Measurements from ENCODE around the gene GFRA3. TPM values are rescaled to one million over a fixed set of nuclear protein-coding genes. Genes with fewer than 3 reads are reported as not detected.
"Not testable (repeated sequence)": the region's sequence is repeated elsewhere in the genome, so short reads cannot be mapped to it uniquely, and the experiment has no call there.

GFRA3 gene
- total RNA-seq (2022), result 0.54 and 0.83 TPM in 2 replicates
- Bru-seq, nascent RNA, result percentile 23 among the genes with signal in this experiment
- BruChase-seq, experiment 1, labeled RNA remaining after a 6-hour chase, result percentile 32 among the genes with signal in this experiment
- BruChase-seq, experiment 2, labeled RNA remaining after a 2-hour chase, result percentile 37 among the genes with signal in this experiment
- long read RNA-seq, partial matches to known transcripts, result 1 of 2 reads
- long read RNA-seq, other reads (novel, unspliced or antisense), result 0 of 2 reads

- CTCF ChIA-PET, result no interaction called here
- intact Hi-C loops (cut with micrococcal nuclease; ENCODE audit: unreplicated experiment), result no loop called here
- no TSS peak for BruUV-seq (replicated peaks)
- Mint-ChIP-seq H3K36me3 (ENCODE audit: insufficient read depth, unreplicated experiment) (peaks cover 5% of the 10 kb centered on the region), H3K27ac (ENCODE audit: unreplicated experiment) (no peak within 1 kb of the TSS), H3K27me3 (ENCODE audit: unreplicated experiment) (peaks cover 35% of the 10 kb centered on the region), H3K9me3 (ENCODE audit: low read depth, unreplicated experiment) (no peaks in the 10 kb centered on the region), H3K4me3 (ENCODE audit: low read depth, unreplicated experiment) (peak within 1 kb of the TSS; percentile 56), H3K4me1 (ENCODE audit: low read depth, unreplicated experiment) (peaks cover 8% of the 10 kb centered on the region)
- DNase-seq, result peak; percentile 10
- TF ChIP-seq CTCF (IDR thresholded peaks at IDR 0.05; ENCODE audit: unreplicated experiment), result no peak
These were observed at the start of gene GFRA3 for GRCh38 chr5:138274189-138274853. Gene GFRA3 (minus strand): TSS chr5:138274621. CDS start chr5:138274424, 197 bp downstream.

DNA sequence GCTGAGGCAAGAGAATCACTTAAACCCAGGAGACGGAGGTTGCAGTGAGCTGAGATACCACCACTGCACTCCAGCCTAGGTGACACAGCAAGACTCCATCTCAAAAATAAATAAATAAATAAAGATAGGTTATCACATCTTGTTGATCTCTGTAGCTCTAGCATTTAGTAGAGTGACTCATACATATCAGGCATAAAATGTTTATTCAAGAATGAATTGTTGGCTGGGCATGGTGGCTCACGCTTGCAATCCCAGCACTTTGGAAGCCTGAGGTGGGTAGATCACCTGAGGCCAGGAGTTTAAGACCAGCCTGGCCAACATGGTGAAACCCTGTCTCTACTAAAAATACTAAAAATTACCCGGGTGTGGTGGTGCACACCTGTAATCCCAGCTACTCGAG is 43.8 kb upstream of the GFRA3 start:
- DNase-seq; intact Hi-C loops (cut with micrococcal nuclease; ENCODE audit: unreplicated experiment); H3K27me3 Mint-ChIP-seq (ENCODE audit: unreplicated experiment); H3K36me3 Mint-ChIP-seq (ENCODE audit: insufficient read depth, unreplicated experiment); H3K4me1 Mint-ChIP-seq (ENCODE audit: low read depth, unreplicated experiment); H3K9me3 Mint-ChIP-seq (ENCODE audit: low read depth, unreplicated experiment); H3K27ac Mint-ChIP-seq (ENCODE audit: unreplicated experiment); BruUV-seq (replicated peaks); H3K4me3 Mint-ChIP-seq (ENCODE audit: low read depth, unreplicated experiment): not testable (repeated sequence)
- CTCF ChIA-PET, result interaction anchor here (0.6 kb wide), 1 partner anchor 13 kb away, joined by 3 read pairs; no protein-coding TSS in a partner anchor

GRCh38 chr5:138316355-138316754 is 41.9 kb upstream of the GFRA3 start:
- no peaks in the 10 kb centered on the region for H3K36me3 Mint-ChIP-seq (ENCODE audit: insufficient read depth, unreplicated experiment)
- no peak overlapping the region for H3K27ac Mint-ChIP-seq (ENCODE audit: unreplicated experiment)
- no peak overlapping the region for H3K4me3 Mint-ChIP-seq (ENCODE audit: low read depth, unreplicated experiment)
- no peaks in the 10 kb centered on the region for H3K4me1 Mint-ChIP-seq (ENCODE audit: low read depth, unreplicated experiment)
- intact Hi-C loops (cut with micrococcal nuclease; ENCODE audit: unreplicated experiment), result no loop called here
- no TSS peak for BruUV-seq (replicated peaks)
- CTCF ChIA-PET, result interaction anchor here (1.5 kb wide), 1 partner anchor 36 kb away, joined by 4 read pairs; the partner anchor contains the start of gene KDM3B
- no peak for DNase-seq
- no peaks in the 10 kb centered on the region for H3K27me3 Mint-ChIP-seq (ENCODE audit: unreplicated experiment)
- TF ChIP-seq CTCF (IDR thresholded peaks at IDR 0.05; ENCODE audit: unreplicated experiment), result no peak
- no peaks in the 10 kb centered on the region for H3K9me3 Mint-ChIP-seq (ENCODE audit: low read depth, unreplicated experiment)

GRCh38 chr5:138315751-138316278 is 41.4 kb upstream of the GFRA3 start:
- intact Hi-C loops (cut with micrococcal nuclease; ENCODE audit: unreplicated experiment), result no loop called here

More at GRCh38 chr5:138315751-138316278, 41.4 kb upstream of the GFRA3 start:
- H3K27ac Mint-ChIP-seq (ENCODE audit: unreplicated experiment), result no peak overlapping the region
- H3K4me3 Mint-ChIP-seq (ENCODE audit: low read depth, unreplicated experiment), result no peak overlapping the region
- TF ChIP-seq CTCF (IDR thresholded peaks at IDR 0.05; ENCODE audit: unreplicated experiment), result no peak
- DNase-seq, result no peak
- no peaks in the 10 kb centered on the region for H3K4me1 Mint-ChIP-seq (ENCODE audit: low read depth, unreplicated experiment)
- H3K9me3 Mint-ChIP-seq (ENCODE audit: low read depth, unreplicated experiment), result no peaks in the 10 kb centered on the region
- no TSS peak for BruUV-seq (replicated peaks)
- H3K27me3 Mint-ChIP-seq (ENCODE audit: unreplicated experiment), result no peaks in the 10 kb centered on the region
- CTCF ChIA-PET, result no interaction called here
- no peaks in the 10 kb centered on the region for H3K36me3 Mint-ChIP-seq (ENCODE audit: insufficient read depth, unreplicated experiment)

All from Calu3 (cell line).